ENCODE measurements around the gene CRY2. TPM values are rescaled to one million over a fixed set of nuclear protein-coding genes. Genes with fewer than 3 reads are reported as not detected.

Gene CRY2
- total and polyA plus RNA-seq, 10 donors = 5.6 to 39.2 (median 32.6) TPM

DNA sequence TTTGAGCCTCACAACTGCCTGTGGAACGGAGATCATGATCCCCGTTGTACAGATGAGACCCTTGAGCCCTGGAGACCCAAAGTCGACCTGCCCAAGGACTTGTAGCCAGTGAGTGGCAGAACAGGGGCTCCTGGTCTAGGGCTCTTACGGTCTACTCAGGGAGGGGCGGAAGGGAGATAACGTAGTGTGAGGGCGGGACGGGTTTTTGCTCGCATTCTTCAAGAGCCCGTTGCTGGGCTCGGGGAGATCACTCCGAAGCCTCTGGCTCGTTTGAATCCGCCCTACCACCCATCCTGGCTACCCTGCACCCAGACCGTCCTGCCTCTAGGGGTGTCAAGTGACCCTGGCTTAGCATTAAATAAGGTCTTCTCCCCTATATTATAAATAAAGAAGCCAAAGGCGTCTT, 639 bp downstream of the CRY2 start:
- peak; percentile 84 for DNase-seq
- Histone ChIP-seq H3K9me3 (no peaks in the 10 kb centered on the region), H3K27ac (peak overlapping the region; percentile 85 to 96 (median 92)), H3K27me3 (replicated peaks in 1 of 7) (no peaks in the 10 kb centered on the region), H3K4me3 (peak overlapping the region; percentile 67 to 96 (median 80)), H3K4me1 (peaks cover 45 to 74% (median 69%) of the 10 kb centered on the region in 6 donors), H3K36me3 (peaks cover 0 to 7% (median 0%) of the 10 kb centered on the region in 6 donors)
- TF ChIP-seq POLR2AphosphoS5 (IDR thresholded peaks at IDR 0.05) (no peak), CTCF (IDR thresholded peaks at IDR 0.05 in 8 of 11, conservative IDR thresholded peaks at IDR 0.05 in 3 of 11) (peak in 2 of 11 experiments; percentile 7 to 12)
- intact Hi-C loops (cut with DNase I; ENCODE audit: low total_unique reads) = no loop called here
- 0 to 3% (median 1%) methylated on average over 16 of the region's 16 CpGs for WGBS, 5 donors

- H3K27ac ChIP-seq = peak overlapping the region in 3 of 8 donors; percentile 94 to 96 (median 94)
- no peaks in the 10 kb centered on the region for H3K9me3 ChIP-seq
- TF ChIP-seq POLR2AphosphoS5 (IDR thresholded peaks at IDR 0.05) = no peak
- no peak for TF ChIP-seq POLR2A (IDR thresholded peaks at IDR 0.05)
- no peak for TF ChIP-seq CTCF (IDR thresholded peaks at IDR 0.05 in 8 of 11, conservative IDR thresholded peaks at IDR 0.05 in 3 of 11)
- peak overlapping the region in 6 of 8 donors; percentile 5 to 96 (median 78) for H3K4me3 ChIP-seq
- peaks cover 42 to 74% (median 68%) of the 10 kb centered on the region in 6 donors for H3K4me1 ChIP-seq
- intact Hi-C loops (cut with DNase I; ENCODE audit: low total_unique reads) = no loop called here
- DNase-seq = no peak
- 65 to 87% (median 81%) methylated on average over 8 of the region's 8 CpGs for WGBS, 5 donors
- H3K27me3 ChIP-seq (replicated peaks in 1 of 7) = no peaks in the 10 kb centered on the region
- peaks cover 0 to 11% (median 0%) of the 10 kb centered on the region in 6 donors for H3K36me3 ChIP-seq
Observed at GRCh38 chr11:45848654-45849081, 1.4 kb downstream of the CRY2 start.

DNA sequence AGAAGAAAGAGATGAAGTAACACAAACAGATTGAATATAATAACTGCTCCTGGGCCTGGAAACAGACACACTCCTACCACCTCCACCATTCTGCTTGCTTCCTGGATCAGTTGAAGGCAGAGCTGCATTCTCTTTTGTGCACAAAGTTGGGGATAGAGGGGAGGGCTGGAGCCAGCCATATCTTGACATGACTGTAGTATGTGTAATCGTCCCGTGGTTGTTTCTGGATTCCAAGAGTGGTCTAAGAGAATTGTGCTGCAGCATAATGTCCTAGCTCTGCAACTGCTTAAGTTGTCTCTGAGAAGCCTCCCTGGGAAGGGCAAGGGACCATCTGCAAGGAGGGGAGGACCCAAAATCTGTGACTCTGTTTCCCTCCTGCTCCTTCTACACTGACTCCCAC, 3.2 kb downstream of the CRY2 start:
- no peaks in the 10 kb centered on the region for H3K27me3 ChIP-seq (replicated peaks in 1 of 7)
- no peak for TF ChIP-seq CTCF (IDR thresholded peaks at IDR 0.05 in 8 of 11, conservative IDR thresholded peaks at IDR 0.05 in 3 of 11)
- no peak for TF ChIP-seq POLR2A (IDR thresholded peaks at IDR 0.05)
- TF ChIP-seq POLR2AphosphoS5 (IDR thresholded peaks at IDR 0.05) = no peak
- H3K9me3 ChIP-seq = no peaks in the 10 kb centered on the region
- H3K27ac ChIP-seq = no peak overlapping the region
- H3K4me3 ChIP-seq = no peak overlapping the region
- H3K4me1 ChIP-seq = peaks cover 42 to 88% (median 74%) of the 10 kb centered on the region in 6 donors
- no peak for DNase-seq
- H3K36me3 ChIP-seq = peaks cover 0 to 21% (median 0%) of the 10 kb centered on the region in 6 donors
- intact Hi-C loops (cut with DNase I; ENCODE audit: low total_unique reads) = no loop called here
- WGBS, 5 donors = 81 to 90% (median 86%) methylated on average over 2 of the region's 2 CpGs

GRCh38 chr11:45851228-45851627, 4.0 kb downstream of the CRY2 start:
- Histone ChIP-seq H3K27me3 (replicated peaks in 1 of 7) (no peaks in the 10 kb centered on the region), H3K9me3 (no peaks in the 10 kb centered on the region), H3K27ac (peak overlapping the region in 2 of 8 donors; percentile 14 to 36), H3K4me1 (peaks cover 42 to 94% (median 71%) of the 10 kb centered on the region in 6 donors), H3K4me3 (no peak overlapping the region), H3K36me3 (peaks cover 0 to 28% (median 5%) of the 10 kb centered on the region in 6 donors)
- WGBS, 5 donors = 77 to 92% (median 87%) methylated on average over 2 of the region's 2 CpGs
- intact Hi-C loops (cut with DNase I; ENCODE audit: low total_unique reads) = no loop called here
- DNase-seq = no peak
- no peak for TF ChIP-seq CTCF (IDR thresholded peaks at IDR 0.05 in 8 of 11, conservative IDR thresholded peaks at IDR 0.05 in 3 of 11)
- TF ChIP-seq POLR2A (IDR thresholded peaks at IDR 0.05) = no peak
- no peak for TF ChIP-seq POLR2AphosphoS5 (IDR thresholded peaks at IDR 0.05)

Measured in spleen (tissue), 11 donors.